ENCODE results near the gene PTPRE. TPM values are rescaled to one million over a fixed set of nuclear protein-coding genes. Genes with fewer than 3 reads are reported as not detected.
"Not testable (repeated sequence)": the region's sequence is repeated elsewhere in the genome, so short reads cannot be mapped to it uniquely, and the experiment has no call there.

Gene PTPRE
- total RNA-seq, 2 donors from 2014 or later: 26.9 to 36.1 TPM

DNA sequence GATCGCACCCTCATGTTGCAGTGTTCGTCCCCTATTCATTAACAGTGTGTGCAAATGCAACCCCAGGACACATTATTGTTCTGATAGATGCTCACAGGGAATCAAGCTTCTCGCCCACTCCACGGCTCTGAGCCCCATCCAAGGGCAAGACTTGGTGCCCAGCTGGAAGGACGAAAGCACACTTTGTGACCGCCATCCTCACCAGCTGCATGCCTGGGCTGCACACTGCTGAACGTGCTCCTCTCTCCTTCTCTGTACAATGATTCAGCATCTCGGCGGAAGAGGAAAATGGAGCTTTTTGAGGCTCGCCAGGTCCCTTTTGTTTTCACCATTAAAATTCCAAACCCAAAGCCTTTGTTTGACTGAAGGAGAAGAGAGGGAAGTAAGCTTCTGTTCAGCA is 177.5 kb downstream of the PTPRE start:
- ATAC-seq (no peak), DNase-seq (no peak)
- intact Hi-C loops (cut with DNase I, micrococcal nuclease): no loop called here

DNA sequence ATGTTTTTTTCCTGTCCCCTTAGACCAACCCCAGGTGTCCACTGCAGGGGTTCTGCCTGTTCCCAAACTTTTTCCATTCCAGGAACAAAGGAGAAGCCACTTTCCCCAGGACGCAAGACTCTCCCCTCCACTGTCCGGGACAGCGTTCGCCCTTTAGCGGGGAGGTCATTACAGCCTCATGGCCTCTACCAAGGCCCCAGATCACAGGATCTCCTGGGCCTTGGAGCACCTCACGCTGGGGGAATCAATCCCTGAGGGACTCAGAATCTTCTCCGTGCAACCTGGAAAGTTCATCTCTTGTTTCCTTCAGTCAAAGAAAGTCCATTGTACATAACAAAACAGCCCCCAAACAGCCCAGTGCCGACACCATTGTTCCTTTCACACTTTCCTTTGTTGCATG is 178.1 kb downstream of the PTPRE start:
- intact Hi-C loops (cut with DNase I, micrococcal nuclease): no loop called here
- DNase-seq: no peak

DNA sequence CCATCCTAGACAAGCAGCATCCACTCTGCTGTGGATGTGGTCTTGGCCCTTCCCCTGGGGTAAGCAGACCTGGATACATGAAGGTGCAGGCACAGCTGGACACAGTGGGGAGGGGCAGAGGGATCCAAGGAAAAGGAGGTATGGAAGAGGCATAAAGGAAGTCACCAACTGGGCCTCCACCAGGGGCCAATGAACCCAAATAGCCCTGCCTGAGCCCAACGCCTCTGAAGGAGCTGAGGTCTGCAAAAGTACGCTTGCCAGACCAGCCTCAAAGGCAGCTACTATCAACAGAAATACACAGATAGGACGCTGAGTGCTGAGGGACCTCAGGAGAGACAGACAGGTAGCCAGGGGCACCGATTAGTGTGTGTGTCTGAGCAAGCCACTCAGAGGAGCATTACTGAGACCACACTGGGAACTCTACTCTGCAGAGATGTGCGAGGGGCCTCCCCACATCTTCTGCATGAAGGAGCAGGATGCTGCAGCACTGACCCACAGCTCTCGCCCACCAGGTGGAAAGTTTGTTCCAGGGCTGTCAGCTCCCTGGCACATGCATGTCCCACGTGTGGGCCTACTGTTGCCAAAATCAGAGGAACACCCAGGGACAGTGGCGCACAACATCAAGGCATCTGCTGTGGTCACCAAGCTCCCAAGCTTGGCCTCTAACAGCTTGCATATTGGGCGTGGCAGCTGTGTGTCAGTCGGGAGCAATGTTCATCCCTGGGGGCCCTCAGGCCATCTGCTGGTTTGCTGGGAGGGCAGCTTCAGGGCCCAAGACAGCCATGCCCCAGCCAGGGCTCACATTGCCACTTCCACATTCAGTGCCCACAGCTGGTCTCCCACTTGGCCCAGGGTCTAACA is 179.3 kb downstream of the PTPRE start:
- no peak for DNase-seq
- ATAC-seq: peak; percentile 7
- intact Hi-C loops (cut with DNase I, micrococcal nuclease): no loop called here

More for the DNA sequence above, 178.1 kb downstream of the PTPRE start:
- ATAC-seq: no peak

DNA sequence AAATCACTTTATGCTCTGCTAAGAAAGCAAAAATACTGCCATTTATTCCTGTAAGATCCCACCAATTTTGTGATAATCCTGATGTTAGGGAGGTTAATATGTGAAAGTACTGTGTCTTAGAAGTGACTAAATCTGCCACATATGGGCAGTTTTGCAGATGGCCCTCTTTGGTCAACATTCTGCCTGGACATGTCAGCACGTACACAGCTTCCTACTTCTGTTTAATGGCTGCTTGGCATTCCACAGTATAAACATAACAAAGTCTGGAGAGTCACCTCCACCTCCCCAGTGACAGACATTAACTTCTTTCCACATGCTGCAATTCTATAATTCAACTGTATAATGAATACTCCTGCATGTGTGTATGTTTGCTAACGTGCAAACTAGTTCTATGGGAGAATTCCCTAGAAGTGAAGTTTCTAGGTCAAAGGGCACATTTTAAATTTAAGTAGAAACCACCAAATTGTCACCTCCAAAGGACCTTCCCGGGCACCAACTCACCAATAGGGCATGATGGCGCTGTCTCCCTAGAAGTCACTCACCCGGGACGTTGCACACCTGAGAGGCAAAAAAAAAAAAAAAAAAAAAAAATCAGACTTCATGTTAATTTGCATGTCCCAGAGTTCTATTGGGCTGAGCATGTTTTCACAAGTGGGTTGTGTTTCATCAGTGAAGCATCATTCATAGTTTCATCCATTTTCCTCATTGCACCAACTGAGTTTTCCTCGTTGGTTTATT is 180.4 kb downstream of the PTPRE start:
- DNase-seq (no peak), ATAC-seq (peak; percentile 26)
- intact Hi-C loops (cut with DNase I, micrococcal nuclease): no loop called here

DNA sequence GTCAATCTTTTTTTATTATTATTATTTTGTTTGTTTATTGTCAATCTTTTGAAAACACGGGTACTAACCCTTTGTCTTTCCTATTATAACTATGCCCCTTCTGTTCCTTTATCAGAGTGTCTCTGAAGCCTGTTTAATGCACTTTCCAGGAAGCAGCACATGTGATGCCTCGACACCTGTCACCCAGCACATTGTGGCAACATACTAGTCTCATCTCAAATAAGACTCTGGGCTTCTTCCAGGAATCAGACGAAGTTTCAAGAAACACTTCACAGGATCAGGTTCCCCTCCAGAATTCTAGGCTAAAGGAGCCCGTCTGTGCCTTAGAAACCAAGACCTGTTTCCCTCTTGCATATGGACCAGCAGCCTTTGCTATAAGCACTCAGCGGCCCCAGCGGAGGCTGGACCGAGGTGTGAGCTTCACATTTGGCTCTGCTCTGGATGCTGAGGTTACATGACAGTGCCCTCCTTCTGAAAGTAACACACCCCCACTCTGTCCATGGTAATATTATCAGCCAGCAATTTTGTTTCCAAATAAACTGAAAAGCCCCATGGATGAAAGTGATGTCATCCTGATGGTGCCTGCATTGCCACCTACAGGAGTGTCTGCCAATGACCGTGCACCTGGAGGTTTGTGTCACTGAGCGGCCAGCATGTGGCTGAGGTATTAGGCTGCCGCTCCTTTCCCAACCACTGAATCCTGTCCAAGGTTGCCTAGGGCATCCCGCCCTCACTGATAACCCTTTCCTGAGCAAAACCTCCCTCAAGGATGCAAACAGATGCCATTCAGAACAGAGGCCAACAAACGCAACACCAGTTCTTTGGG is 181.2 kb downstream of the PTPRE start:
- no peak for DNase-seq

DNA sequence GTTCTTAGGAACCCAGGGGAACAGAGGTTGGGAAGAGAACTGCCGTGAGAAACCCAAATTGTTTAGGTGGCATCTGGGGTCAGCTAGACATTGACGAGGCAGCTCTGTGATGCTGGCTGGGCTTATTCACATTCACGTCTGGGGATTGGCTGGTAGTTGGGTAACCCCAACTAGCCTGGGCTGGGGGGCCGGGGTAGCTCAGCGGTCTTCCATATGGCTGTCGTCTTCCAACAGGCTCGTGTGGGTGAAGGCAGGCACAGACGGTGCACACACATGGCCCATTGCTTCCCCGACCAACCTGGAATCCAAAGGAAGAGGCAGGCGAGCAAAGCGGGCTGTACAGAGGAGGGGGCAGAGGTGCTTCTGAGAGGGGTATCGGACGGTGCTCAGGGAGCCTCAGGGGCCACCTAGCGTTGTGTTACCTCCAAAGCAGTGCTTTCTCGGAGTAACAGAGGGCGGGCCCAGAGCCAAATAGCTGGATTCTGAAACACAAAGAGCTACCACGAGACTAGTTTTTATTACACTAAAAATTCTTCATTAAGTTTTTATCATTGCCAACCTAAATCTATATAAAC is 184.8 kb downstream of the PTPRE start:
- no peak for ATAC-seq
- intact Hi-C loops (cut with DNase I, micrococcal nuclease): no loop called here
- no peak for DNase-seq

More for the DNA sequence above, 181.2 kb downstream of the PTPRE start:
- peak; percentile 66 for ATAC-seq
- intact Hi-C loops (cut with DNase I, micrococcal nuclease): no loop called here

DNA sequence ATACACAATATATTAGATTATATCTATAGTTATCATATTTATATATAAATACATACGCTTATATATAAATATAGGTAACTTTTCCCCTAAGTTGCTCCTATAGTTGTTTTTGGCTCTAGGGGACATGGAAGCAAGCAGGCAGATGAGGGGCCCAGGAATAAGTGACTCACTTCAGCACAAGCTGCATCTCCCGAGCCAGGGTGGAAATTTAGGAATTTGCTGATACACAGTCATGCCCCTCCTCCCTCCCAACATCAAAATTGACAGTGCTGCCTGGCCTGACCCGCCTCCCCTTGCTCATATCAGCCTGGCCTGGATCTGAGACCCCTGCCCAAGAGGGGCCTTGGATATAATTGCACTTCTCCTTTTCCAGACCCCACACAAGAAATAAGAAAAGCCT is 185.6 kb downstream of the PTPRE start:
- DNase-seq (no peak), ATAC-seq (no peak)
- intact Hi-C loops (cut with DNase I, micrococcal nuclease): no loop called here

DNA sequence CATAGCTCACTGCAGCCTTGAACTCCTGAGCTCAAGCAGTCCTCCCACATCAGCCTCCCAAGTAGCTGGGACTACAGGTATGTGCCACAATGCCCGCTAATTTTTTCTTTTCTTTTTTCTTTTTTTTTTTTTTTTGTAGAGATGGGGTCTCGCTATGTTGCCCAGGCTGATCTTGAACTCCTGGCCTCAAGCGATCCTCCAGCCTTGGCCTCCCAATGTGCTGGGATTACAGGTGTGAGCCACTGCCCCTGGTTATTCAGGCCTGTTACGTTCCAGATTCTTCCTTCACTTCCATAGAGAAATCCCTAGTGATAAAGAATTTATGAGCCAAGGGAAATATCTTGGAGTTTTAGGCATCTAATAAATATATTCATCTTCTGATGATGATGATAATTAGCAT is 187.7 kb downstream of the PTPRE start:
- intact Hi-C loops (cut with DNase I, micrococcal nuclease); DNase-seq; ATAC-seq: not testable (repeated sequence)

DNA sequence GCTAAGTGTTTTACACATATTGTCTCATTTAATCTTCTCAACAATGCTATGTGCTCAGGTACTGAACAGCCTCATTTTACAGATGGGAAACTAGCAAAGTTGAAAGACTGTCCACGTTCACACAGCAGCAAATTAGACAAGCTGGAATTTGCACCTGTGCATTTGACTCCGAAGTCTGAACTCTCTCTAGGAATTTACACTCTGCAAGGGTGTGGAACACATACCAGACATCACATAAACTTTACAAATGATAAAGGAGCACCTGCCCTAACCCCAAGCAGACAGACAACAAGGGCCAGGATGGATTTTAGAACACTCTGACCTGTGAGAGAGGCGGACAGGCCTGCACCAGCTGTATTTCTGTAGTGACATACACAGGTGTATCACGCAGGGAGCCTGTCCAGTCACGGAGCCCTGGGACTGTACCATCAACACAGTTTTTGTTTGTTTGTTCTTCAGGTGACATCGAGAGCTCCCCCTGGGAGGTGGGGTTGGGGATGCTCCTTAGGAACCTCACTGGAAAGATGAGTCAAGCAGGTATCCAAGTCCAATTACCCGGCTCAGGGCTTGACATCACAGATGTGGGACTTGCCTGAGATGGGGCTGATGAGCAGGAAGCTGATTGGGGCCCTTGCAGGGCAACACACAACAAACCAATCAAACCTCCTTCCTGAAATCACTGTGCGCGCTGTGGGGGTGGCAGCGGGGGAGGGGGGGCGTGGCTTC is 188.3 kb downstream of the PTPRE start:
- intact Hi-C loops (cut with DNase I, micrococcal nuclease): no loop called here
- ATAC-seq: peak; percentile 72
- DNase-seq: no peak

DNA sequence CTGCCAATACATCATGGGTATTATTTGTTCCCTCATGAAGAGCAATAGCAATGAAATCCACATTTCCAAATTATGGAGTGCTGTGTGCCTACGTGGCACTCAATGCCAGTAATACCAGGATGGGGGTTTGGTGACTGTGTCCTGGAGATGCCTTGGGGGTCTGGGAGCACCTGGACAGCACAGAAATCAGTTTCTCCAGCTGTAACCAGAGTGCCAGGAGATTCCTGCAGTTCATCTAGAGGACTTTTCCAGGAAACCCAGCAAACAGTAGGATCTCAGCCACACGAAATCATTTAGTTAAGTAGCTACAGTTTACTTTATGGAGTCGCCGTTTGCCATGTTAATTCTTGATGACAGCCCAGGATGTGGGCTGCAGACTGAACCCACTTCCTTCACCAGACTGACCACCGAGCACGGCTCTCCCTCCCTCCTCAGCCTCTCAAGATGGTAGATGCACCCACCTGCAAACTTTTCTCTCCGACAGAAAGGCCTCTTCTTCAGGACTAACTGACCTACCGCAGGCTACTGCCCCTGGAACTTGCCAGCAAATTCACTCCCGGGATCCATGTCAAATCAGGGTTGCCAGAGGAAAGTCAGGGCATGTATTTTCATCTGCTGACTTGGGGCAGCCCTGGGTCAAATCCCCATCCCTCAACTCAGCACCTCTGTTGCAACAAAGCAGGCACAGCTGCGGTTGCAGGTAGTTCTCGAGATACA is 189.0 kb downstream of the PTPRE start:
- DNase-seq (no peak), ATAC-seq (no peak)
- intact Hi-C loops (cut with DNase I, micrococcal nuclease): no loop called here

DNA sequence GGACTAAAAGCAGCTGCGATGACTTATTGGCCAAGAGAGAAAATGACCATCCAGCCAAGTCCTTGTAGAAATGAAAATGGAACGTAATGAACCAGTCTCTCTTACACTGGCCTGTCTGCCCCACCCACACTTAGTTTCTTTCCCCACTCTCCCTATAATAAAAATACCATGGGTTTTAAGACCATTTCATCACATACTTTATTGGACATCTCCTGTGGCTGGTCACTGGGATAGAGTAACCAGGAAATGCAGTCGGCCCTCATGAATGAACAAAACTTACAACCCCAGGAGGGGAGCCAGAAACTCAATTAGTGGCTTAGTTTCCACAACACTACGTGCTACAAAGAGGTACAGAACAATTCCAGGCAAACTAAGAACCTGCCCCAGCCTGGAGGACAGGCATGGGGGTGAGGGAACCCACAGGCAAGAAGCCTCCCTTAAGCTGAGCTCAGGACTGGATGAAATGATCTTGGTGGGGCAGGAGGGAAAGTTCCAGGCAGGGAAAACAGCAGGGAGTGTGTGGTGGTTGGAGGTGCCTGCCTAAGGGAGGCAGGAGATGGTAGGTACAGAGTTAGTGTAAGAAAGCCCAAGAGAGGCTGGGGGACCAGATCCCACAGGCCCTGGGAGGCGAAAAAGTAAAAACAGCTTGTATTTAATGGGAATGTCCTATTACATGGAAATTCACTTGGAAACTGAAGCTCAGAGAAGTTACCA is 189.7 kb downstream of the PTPRE start:
- no peak for DNase-seq
- peak; percentile 23 for ATAC-seq
- intact Hi-C loops (cut with DNase I, micrococcal nuclease): no loop called here

DNA sequence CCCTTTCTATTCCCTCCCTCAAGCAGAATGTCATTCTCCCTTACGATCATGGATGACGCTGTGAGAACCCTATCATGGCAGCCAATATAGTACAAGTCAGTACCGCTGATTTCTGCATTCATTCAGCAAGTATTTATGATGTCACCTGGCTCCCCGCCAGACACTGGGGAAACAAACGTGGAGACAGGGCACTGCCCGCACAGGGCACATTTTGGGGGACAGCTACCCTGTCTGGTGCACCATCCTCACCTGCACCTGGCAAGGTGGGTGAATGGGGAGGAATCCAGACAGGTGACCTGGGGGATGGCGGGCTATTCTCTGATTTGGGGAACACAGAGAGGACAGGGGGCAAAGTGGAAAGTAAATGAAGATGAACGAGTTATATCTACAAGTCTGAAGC is 190.9 kb downstream of the PTPRE start:
- no peak for DNase-seq
- no peak for ATAC-seq
- intact Hi-C loops (cut with DNase I, micrococcal nuclease): no loop called here

DNA sequence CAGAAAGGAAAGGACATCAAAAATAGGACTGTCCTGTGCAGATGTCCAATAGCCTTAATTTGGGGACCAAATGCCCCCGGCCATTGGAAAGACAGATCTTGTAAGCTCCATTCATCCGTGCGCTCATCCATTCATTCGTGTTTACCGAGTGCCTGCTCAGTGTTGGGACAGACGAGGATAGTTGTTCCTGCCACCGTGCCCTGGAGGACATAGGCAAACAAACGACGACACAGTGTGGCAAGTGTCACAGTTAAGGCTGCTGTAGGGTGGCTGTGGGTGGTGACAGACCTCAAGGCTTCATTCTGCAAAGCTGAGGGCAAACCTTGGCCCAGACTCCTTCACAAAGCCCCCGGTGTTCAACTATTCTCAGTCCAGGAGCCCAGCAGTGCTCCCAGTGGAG is 191.7 kb downstream of the PTPRE start:
- no peak for DNase-seq
- ATAC-seq: no peak
- intact Hi-C loops (cut with DNase I, micrococcal nuclease): no loop called here

DNA sequence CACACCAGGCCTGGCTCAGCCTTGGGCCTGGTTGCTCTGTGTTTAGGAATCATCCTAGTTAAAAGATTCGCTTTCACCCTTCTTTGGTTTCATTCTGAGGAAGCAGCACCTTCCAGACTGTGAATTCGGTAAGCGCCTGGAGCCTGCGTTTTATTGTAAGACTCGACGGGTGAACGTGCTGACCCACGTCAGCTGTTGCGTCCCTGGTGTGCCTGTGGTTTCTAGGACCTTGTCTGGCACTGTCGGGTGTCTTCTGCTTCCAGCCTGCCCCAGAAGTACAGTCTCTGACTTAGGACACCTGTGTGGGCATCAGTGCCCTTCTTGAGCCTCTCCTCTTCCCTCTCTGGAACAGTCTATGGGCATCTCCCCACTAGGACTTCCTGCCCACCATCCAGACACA is 193.0 kb downstream of the PTPRE start:
- no peak for ATAC-seq
- intact Hi-C loops (cut with DNase I, micrococcal nuclease): no loop called here

DNA sequence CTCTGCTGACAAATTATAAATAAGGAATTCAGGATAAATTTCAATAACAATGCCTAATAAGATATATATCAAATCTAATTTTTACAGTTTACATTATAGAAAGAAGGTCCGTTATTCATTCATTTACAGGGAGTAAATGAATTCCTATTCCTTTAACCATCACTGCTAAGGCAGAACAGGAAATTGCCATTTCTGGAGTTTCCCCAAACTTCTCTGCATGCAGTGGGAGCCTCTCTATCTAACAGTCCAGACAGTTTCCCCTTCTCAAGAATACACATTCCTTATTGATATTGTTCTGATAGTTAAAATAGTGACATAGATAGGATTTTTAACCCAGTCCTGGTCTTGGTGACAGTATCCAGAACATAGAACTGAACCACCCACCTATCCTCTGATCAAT is 195.0 kb downstream of the PTPRE start:
- intact Hi-C loops (cut with DNase I, micrococcal nuclease): no loop called here
- ATAC-seq: no peak
- no peak for DNase-seq

More for the DNA sequence above, 193.0 kb downstream of the PTPRE start:
- DNase-seq: no peak

DNA sequence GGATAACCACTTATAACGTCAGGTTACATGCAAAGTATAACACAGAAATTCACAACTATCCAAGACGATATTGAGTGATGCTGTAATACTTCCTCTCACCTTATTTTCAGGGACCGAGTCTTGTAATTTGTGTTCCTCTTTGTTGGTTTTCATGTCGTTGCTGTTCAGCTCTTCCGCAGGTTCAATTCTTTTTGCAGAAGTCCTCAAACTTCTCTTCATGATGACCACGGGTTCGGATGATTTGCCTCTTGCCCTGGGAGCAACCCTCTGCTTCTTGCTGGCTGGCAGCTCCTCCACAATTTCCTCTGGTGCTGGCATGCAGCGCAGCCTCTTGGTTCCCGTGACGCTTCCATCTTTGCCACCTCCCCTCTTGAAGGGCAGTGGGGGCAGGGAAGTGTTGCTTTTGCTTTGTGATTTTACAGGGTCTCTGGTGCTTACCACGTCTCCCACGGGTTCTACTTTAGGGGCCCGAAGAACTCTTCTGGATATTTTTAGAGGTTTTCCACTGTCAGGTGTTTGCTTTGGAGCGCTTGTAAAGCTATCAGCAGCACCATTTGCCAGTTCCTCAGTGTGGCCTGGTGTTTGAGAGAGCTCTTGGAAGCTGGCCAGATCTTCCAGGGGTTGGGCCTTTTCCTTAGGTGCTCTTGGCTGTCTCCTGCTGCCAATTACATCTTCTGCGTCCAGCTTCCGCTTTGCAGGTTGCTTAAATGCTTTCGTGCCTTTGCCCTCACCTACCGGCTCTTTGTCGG is 195.8 kb downstream of the PTPRE start:
- intact Hi-C loops (cut with DNase I, micrococcal nuclease): no loop called here
- ATAC-seq: peak; percentile 97
- peak in 1 of 2 donors; percentile 74 for DNase-seq

All from left colon (tissue), 2 donors.